Measurements from ENCODE around the gene FAM98C. TPM values are rescaled to one million over a fixed set of nuclear protein-coding genes. Genes with fewer than 3 reads are reported as not detected.

The FAM98C gene
- total and polyA plus RNA-seq, 2 experiments from 2014 or later: 9.9 to 20.2 TPM

GRCh38 chr19:38457690-38458405 is 55.0 kb downstream of the FAM98C start:
- Histone ChIP-seq H3K79me2 (no peaks in the 10 kb centered on the region), H3K4me1 (ENCODE audit: insufficient read depth) (no peaks in the 10 kb centered on the region), H4K20me1 (ENCODE audit: insufficient read depth, poor library complexity, severe bottlenecking) (no peaks in the 10 kb centered on the region), H3K9me3 (ENCODE audit: low read depth) (no peaks in the 10 kb centered on the region), H2AFZ (no peak overlapping the region), H3K9me2 (replicated peaks; ENCODE audit: insufficient read depth) (no peaks in the 10 kb centered on the region), H3K36me3 (replicated peaks; ENCODE audit: insufficient read depth, low read depth) (no peaks in the 10 kb centered on the region), H3K27ac (no peak overlapping the region), H3K27me3 (no peaks in the 10 kb centered on the region), H3K4me3 (no peak overlapping the region), H3K4me2 (no peak overlapping the region)
- no peak for TF ChIP-seq CTCF (IDR thresholded peaks at IDR 0.05; ENCODE audit: poor library complexity)
- no peak for TF ChIP-seq EZH2phosphoT487 (IDR thresholded peaks at IDR 0.05; ENCODE audit: low read depth, severe bottlenecking, unreplicated experiment)
- TF ChIP-seq EZH2 (IDR thresholded peaks at IDR 0.05; ENCODE audit: borderline replicate concordance): no peak
- WGBS (ENCODE audit: low lambda C conversion rate, missing lambda C conversion rate): 90% methylated on average over 15 of the region's 15 CpGs
- no peak for DNase-seq (ENCODE audit: low spot score)

Other genes starting within 250 kb of the FAM98C start
- gene DPF1, start 178.9 kb upstream of the FAM98C start, total RNA-seq: 1.2 and 2.1 TPM in 2 replicates
- 2.0 and 2.7 TPM in 2 replicates for gene DPF1, start 178.9 kb upstream of the FAM98C start, polyA plus RNA-seq
- gene PPP1R14A, start 146.7 kb upstream of the FAM98C start, total RNA-seq: 13.0 and 15.1 TPM in 2 replicates
- gene PPP1R14A, start 146.7 kb upstream of the FAM98C start, polyA plus RNA-seq: 50.5 and 56.9 TPM in 2 replicates
- 508 and 590 TPM in 2 replicates for gene SPINT2, start 138.5 kb upstream of the FAM98C start, total RNA-seq
- 834 and 885 TPM in 2 replicates for gene SPINT2, start 138.5 kb upstream of the FAM98C start, polyA plus RNA-seq
- 126 and 153 TPM in 2 replicates for gene C19orf33, start 98.8 kb upstream of the FAM98C start, total RNA-seq
- gene C19orf33, start 98.8 kb upstream of the FAM98C start, polyA plus RNA-seq: 118 and 123 TPM in 2 replicates
- 50.0 and 54.9 TPM in 2 replicates for gene YIF1B, start 87.1 kb upstream of the FAM98C start, total RNA-seq
- 101 and 105 TPM in 2 replicates for gene YIF1B, start 87.1 kb upstream of the FAM98C start, polyA plus RNA-seq
- 7.1 and 9.0 TPM in 2 replicates for gene KCNK6, start 83.2 kb upstream of the FAM98C start, total RNA-seq
- gene KCNK6, start 83.2 kb upstream of the FAM98C start, polyA plus RNA-seq: 16.0 and 21.5 TPM in 2 replicates
- gene CATSPERG, start 67.3 kb upstream of the FAM98C start, total RNA-seq: 14.5 and 19.1 TPM in 2 replicates
- gene CATSPERG, start 67.3 kb upstream of the FAM98C start, polyA plus RNA-seq: 26.1 and 38.0 TPM in 2 replicates
- gene PSMD8, start 28.5 kb upstream of the FAM98C start, total RNA-seq: 250 and 263 TPM in 2 replicates
- gene PSMD8, start 28.5 kb upstream of the FAM98C start, polyA plus RNA-seq: 278 and 312 TPM in 2 replicates
- 0.12 and 0.60 TPM in 2 replicates for gene GGN, start 15.1 kb upstream of the FAM98C start, total RNA-seq
- 1.1 and 1.6 TPM in 2 replicates for gene GGN, start 15.1 kb upstream of the FAM98C start, polyA plus RNA-seq
- 0.68 and 4.0 TPM in 2 replicates for gene SPRED3, start 14.4 kb upstream of the FAM98C start, total RNA-seq
- gene SPRED3, start 14.4 kb upstream of the FAM98C start, polyA plus RNA-seq: 2.3 and 3.9 TPM in 2 replicates
- 0.07 and 0.36 TPM in 2 replicates for gene RASGRP4, start 23.1 kb downstream of the FAM98C start, total RNA-seq
- gene RASGRP4, start 23.1 kb downstream of the FAM98C start, polyA plus RNA-seq: 0.44 TPM in 1 of 2 replicates, not detected in the other
- gene RYR1, start 30.6 kb downstream of the FAM98C start, total RNA-seq: 0.04 and 0.07 TPM in 2 replicates
- 0.21 and 0.39 TPM in 2 replicates for gene RYR1, start 30.6 kb downstream of the FAM98C start, polyA plus RNA-seq
- gene MAP4K1, start 214.9 kb downstream of the FAM98C start, total RNA-seq: 0.57 and 0.96 TPM in 2 replicates
- 2.6 and 4.5 TPM in 2 replicates for gene MAP4K1, start 214.9 kb downstream of the FAM98C start, polyA plus RNA-seq
- 309 and 354 TPM in 2 replicates for gene EIF3K, start 216.1 kb downstream of the FAM98C start, total RNA-seq
- 170 and 171 TPM in 2 replicates for gene EIF3K, start 216.1 kb downstream of the FAM98C start, polyA plus RNA-seq
- 278 and 321 TPM in 2 replicates for gene ACTN4, start 244.6 kb downstream of the FAM98C start, total RNA-seq
- gene ACTN4, start 244.6 kb downstream of the FAM98C start, polyA plus RNA-seq: 54.4 and 59.3 TPM in 2 replicates